Measurements from ENCODE around the gene ZNF670.
"Not testable (repeated sequence)": the region's sequence is repeated elsewhere in the genome, so short reads cannot be mapped to it uniquely, and the experiment has no call there.

Gene ZNF670

DNA sequence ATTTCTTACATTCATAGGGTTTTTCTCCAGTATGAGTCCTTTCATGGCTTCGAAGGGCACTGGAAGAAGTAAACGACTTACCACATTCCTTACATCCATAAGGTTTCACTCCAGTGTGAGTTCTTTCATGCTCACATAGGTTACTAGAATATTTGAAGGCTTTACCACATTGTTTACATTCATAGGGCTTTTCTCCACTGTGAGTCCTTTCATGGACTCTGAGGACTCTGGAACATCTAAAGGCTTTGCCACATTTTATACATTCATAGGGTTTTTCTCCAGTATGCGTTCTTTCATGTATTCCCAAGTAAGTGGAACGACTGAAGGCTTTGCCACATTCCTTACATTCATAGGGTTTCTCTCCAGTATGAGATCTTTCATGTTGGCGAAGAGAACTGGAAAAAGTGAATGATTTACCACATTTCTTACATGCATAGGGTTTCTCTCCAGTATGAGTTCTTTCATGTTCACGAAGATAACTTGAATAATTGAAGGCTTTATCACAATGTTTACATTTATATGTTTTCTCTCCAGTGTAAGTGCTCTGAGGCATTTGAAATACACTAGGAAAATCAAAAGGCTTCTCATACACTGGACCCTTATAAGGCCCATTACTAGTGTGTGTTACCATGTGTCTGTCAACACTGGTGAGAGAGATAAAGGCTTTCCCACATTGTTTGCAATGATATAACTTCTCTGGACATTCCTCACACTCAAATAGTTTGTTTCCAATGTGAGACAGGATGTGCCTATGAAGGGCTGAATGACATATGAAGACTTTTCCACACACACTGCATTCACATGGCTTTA lies 40.9 kb downstream of the ZNF670 start:
- no peak for DNase-seq

DNA sequence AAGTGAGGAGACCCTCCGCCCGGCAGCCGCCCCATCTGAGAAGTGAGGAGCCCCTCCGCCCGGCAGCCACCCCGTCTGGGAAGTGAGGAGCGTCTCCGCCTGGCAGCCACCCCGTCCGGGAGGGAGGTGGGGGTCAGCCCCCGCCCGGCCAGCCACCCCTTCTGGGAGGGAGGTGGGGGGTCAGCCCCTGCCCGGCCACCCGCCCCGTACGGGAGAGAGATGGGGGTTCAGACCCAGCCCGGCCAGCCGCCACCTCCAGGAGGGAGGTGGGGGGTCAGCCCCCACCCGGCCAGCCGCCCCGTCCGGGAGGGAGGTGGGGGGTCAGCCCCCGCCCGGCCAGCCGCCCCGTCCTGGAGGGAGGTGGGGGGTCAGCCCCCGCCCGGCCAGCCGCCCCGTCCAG lies 46.3 kb downstream of the ZNF670 start:
- DNase-seq, result not testable (repeated sequence)
